ENCODE data around the gene TMEM150C. TPM values are rescaled to one million over a fixed set of nuclear protein-coding genes. Genes with fewer than 3 reads are reported as not detected.
A peak's percentile ranks its signal among the peaks of the same experiment; 100 is the strongest.

The TMEM150C gene
- total and polyA plus RNA-seq, 7 experiments from 2014 or later: 0.07 to 0.18 TPM; not detected in 5

DNA sequence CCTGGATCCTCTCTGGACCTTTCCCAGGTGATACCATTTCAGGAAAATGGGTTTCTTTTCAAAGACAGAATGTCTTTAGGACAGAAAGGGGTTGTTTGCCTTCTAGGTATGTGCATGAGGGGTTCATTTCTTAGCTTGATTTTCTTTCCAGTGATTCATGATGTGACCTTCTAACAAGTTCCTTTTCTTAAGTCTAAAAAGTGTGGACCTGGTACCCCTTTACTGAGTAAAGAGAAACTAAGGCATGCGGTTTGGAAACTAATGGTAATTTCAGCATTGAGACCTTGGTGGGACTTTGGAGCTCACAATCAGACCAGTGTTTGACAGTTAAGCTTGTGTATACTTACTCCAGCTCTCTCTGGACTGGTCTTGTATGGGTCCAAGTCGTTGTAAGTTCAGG lies 122.7 kb downstream of the TMEM150C start:
- ATAC-seq: no peak
- Histone ChIP-seq H3K9me3 (ENCODE audit: control insufficient read depth in 2 of 3, low read length in 3 of 3) (no peaks in the 10 kb centered on the region), H3K27ac (ENCODE audit: low read depth, low read length) (no peak overlapping the region), H3K4me1 (ENCODE audit: control insufficient read depth in 2 of 2, insufficient read depth in 2 of 2, low read length in 2 of 2) (peaks cover 5 to 11% of the 10 kb centered on the region in 2 donors), H3K4me3 (ENCODE audit: low read length) (no peak overlapping the region), H3K27me3 (ENCODE audit: control insufficient read depth in 2 of 2, insufficient read depth in 2 of 2, low read length in 2 of 2) (no peaks in the 10 kb centered on the region), H3K36me3 (ENCODE audit: control insufficient read depth in 2 of 3, insufficient read depth in 3 of 3, low read length in 3 of 3) (peaks cover 0 to 3% (median 0%) of the 10 kb centered on the region in 3 experiments)
- Mint-ChIP-seq H3K9me3 (no peaks in the 10 kb centered on the region), H3K27me3 (no peaks in the 10 kb centered on the region), H3K4me3 (no peak overlapping the region), H3K4me1 (peaks cover 31 to 72% (median 67%) of the 10 kb centered on the region in 7 donors), H3K27ac (peak overlapping the region in 1 of 9 donors; percentile 3), H3K36me3 (peaks cover 0 to 31% (median 11%) of the 10 kb centered on the region in 5 donors)
- POLR2A ChIA-PET: interaction anchor here (0.6 to 1.4 kb wide), 2 partner anchors 9 to 10 kb away, joined by 3 to 4 read pairs; partner anchors contain the start of gene HNRNPDL
- no peak for DNase-seq
- CTCF ChIA-PET: interaction anchor here (1.0 kb wide), 1 partner anchor 10 kb away, joined by 5 read pairs; no protein-coding TSS in a partner anchor
- intact Hi-C loops (cut with micrococcal nuclease): loop anchor here in 1 of 2 donors (10.0 kb wide), 2 partner anchors 776 to 846 kb away; partner anchors contain the start of gene COQ2

GRCh38 chr4:82437285-82438005 lies 124.3 kb downstream of the TMEM150C start:
- Mint-ChIP-seq H3K27me3 (no peaks in the 10 kb centered on the region), H3K4me3 (peak overlapping the region in 1 of 10 donors; percentile 19), H3K36me3 (peaks cover 0 to 31% (median 11%) of the 10 kb centered on the region in 5 donors), H3K4me1 (peaks cover 33 to 86% (median 78%) of the 10 kb centered on the region in 7 donors), H3K27ac (peak overlapping the region in 2 of 9 donors; percentile 43 to 47), H3K9me3 (no peaks in the 10 kb centered on the region)
- ATAC-seq: no peak
- no peaks in the 10 kb centered on the region for H3K36me3 ChIP-seq (ENCODE audit: control insufficient read depth in 2 of 3, insufficient read depth in 3 of 3, low read length in 3 of 3)
- ChIA-PET POLR2A (interaction anchor here (1.3 kb wide), 1 partner anchor 10 kb away, joined by 6 read pairs; no protein-coding TSS in a partner anchor), CTCF (interaction anchor here (0.7 kb wide), 2 partner anchors 13 to 1002 kb away, joined by 3 to 4 read pairs; no protein-coding TSS in a partner anchor)
- H3K4me1 ChIP-seq (ENCODE audit: control insufficient read depth in 2 of 2, insufficient read depth in 2 of 2, low read length in 2 of 2): peaks cover 8 to 11% of the 10 kb centered on the region in 2 donors
- H3K4me3 ChIP-seq (ENCODE audit: low read length): no peak overlapping the region
- H3K27me3 ChIP-seq (ENCODE audit: control insufficient read depth in 2 of 2, insufficient read depth in 2 of 2, low read length in 2 of 2): no peaks in the 10 kb centered on the region
- H3K9me3 ChIP-seq (ENCODE audit: control insufficient read depth in 2 of 3, low read length in 3 of 3): no peaks in the 10 kb centered on the region
- H3K27ac ChIP-seq (ENCODE audit: low read depth, low read length): no peak overlapping the region
- no peak for DNase-seq
- intact Hi-C loops (cut with micrococcal nuclease): loop anchor here in 1 of 2 donors (10.0 kb wide), 2 partner anchors 777 to 847 kb away; partner anchors contain the start of gene COQ2

DNA sequence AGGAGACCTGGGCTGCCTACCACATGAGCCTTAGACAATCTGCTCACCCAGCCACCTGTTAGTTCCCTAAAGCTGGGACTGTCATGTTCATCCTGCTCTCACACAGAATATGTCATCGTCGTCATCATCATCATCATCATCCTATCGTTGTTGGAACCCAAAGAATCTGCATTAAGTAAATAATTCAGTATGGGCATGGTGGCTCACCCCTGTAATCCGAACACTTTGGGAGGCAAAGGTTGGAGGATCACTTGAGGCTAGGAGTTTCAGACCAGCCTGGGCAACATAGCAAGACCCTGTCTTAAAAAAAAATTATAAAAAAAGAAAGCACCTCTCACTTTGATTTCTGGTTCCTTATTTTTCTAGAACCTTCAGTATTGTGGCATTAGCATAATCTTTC lies 125.0 kb downstream of the TMEM150C start:
- Mint-ChIP-seq H3K27me3 (no peaks in the 10 kb centered on the region), H3K27ac (peak overlapping the region in 2 of 9 donors; percentile 47 to 52), H3K4me1 (peaks cover 29 to 89% (median 74%) of the 10 kb centered on the region in 7 donors), H3K36me3 (peaks cover 0 to 28% (median 11%) of the 10 kb centered on the region in 5 donors), H3K4me3 (peak overlapping the region in 1 of 10 donors; percentile 27), H3K9me3 (no peaks in the 10 kb centered on the region)
- no peak for DNase-seq
- POLR2A ChIA-PET: interaction anchor here (1.3 kb wide), 1 partner anchor 9 kb away, joined by 6 read pairs; no protein-coding TSS in a partner anchor
- H3K9me3 ChIP-seq (ENCODE audit: control insufficient read depth in 2 of 3, low read length in 3 of 3): no peaks in the 10 kb centered on the region
- intact Hi-C loops (cut with micrococcal nuclease): loop anchor here in 1 of 2 donors (10.0 kb wide), 2 partner anchors 778 to 848 kb away; partner anchors contain the start of gene COQ2
- no peak overlapping the region for H3K4me3 ChIP-seq (ENCODE audit: low read length)
- H3K27me3 ChIP-seq (ENCODE audit: control insufficient read depth in 2 of 2, insufficient read depth in 2 of 2, low read length in 2 of 2): no peaks in the 10 kb centered on the region
- ATAC-seq: no peak
- no peak overlapping the region for H3K27ac ChIP-seq (ENCODE audit: low read depth, low read length)
- no peaks in the 10 kb centered on the region for H3K36me3 ChIP-seq (ENCODE audit: control insufficient read depth in 2 of 3, insufficient read depth in 3 of 3, low read length in 3 of 3)
- CTCF ChIA-PET: interaction anchor here (0.7 kb wide), 1 partner anchor 1002 kb away, joined by 4 read pairs; no protein-coding TSS in a partner anchor
- H3K4me1 ChIP-seq (ENCODE audit: control insufficient read depth in 2 of 2, insufficient read depth in 2 of 2, low read length in 2 of 2): peaks cover 11 to 15% of the 10 kb centered on the region in 2 donors

GRCh38 chr4:82436130-82436529 lies 125.7 kb downstream of the TMEM150C start:
- Histone ChIP-seq H3K36me3 (ENCODE audit: control insufficient read depth in 2 of 3, insufficient read depth in 3 of 3, low read length in 3 of 3) (no peaks in the 10 kb centered on the region), H3K9me3 (ENCODE audit: control insufficient read depth in 2 of 3, low read length in 3 of 3) (no peaks in the 10 kb centered on the region), H3K4me3 (ENCODE audit: low read length) (no peak overlapping the region), H3K4me1 (ENCODE audit: control insufficient read depth in 2 of 2, insufficient read depth in 2 of 2, low read length in 2 of 2) (peaks cover 16 to 21% of the 10 kb centered on the region in 2 donors), H3K27ac (ENCODE audit: low read depth, low read length) (no peak overlapping the region), H3K27me3 (ENCODE audit: control insufficient read depth in 2 of 2, insufficient read depth in 2 of 2, low read length in 2 of 2) (no peaks in the 10 kb centered on the region)
- CTCF ChIA-PET: no interaction called here
- DNase-seq (no peak), ATAC-seq (no peak)
- no peaks in the 10 kb centered on the region for H3K9me3 Mint-ChIP-seq
- no peaks in the 10 kb centered on the region for H3K27me3 Mint-ChIP-seq
- POLR2A ChIA-PET: no interaction called here
- intact Hi-C loops (cut with micrococcal nuclease): loop anchor here in 1 of 2 donors (10.0 kb wide), 2 partner anchors 779 to 849 kb away; partner anchors contain the start of gene COQ2
- peaks cover 29 to 91% (median 76%) of the 10 kb centered on the region in 7 donors for H3K4me1 Mint-ChIP-seq
- H3K27ac Mint-ChIP-seq: peak overlapping the region in 1 of 9 donors; percentile 6
- H3K4me3 Mint-ChIP-seq: peak overlapping the region in 1 of 10 donors; percentile 27
- peaks cover 0 to 27% (median 11%) of the 10 kb centered on the region in 5 donors for H3K36me3 Mint-ChIP-seq

DNA sequence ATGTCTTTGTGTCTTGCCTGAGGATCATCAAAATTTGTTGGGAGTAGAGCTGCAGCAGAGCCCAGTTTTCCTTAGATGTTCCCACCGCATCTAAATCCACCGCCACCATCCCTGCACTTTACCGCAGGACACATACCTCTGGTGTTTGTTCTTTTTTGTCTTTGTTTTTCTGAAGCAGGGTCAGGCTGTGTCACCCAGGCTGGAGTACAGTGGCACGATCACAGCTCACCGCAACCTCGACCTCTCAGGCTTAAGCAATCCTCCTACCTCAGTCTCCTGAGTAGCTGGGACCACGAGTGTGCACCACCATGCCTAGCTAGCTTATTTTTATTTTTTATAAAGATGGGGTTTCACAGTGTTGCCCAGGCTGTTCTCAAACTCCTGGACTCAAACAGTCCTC lies 126.8 kb downstream of the TMEM150C start:
- H3K27me3 Mint-ChIP-seq: no peaks in the 10 kb centered on the region
- Histone ChIP-seq H3K4me1 (ENCODE audit: control insufficient read depth in 2 of 2, insufficient read depth in 2 of 2, low read length in 2 of 2) (peaks cover 16 to 17% of the 10 kb centered on the region in 2 donors), H3K36me3 (ENCODE audit: control insufficient read depth in 2 of 3, insufficient read depth in 3 of 3, low read length in 3 of 3) (no peaks in the 10 kb centered on the region), H3K4me3 (ENCODE audit: low read length) (no peak overlapping the region), H3K27me3 (ENCODE audit: control insufficient read depth in 2 of 2, insufficient read depth in 2 of 2, low read length in 2 of 2) (no peaks in the 10 kb centered on the region), H3K9me3 (ENCODE audit: control insufficient read depth in 2 of 3, low read length in 3 of 3) (no peaks in the 10 kb centered on the region), H3K27ac (ENCODE audit: low read depth, low read length) (no peak overlapping the region)
- POLR2A ChIA-PET: interaction anchor here (0.6 kb wide), 1 partner anchor 1275 kb away, joined by 4 read pairs; no protein-coding TSS in a partner anchor
- intact Hi-C loops (cut with micrococcal nuclease): loop anchor here in 1 of 2 donors (10.0 kb wide), 2 partner anchors 780 to 850 kb away; partner anchors contain the start of gene COQ2
- H3K4me3 Mint-ChIP-seq: no peak overlapping the region
- no peak for DNase-seq
- CTCF ChIA-PET: no interaction called here
- H3K27ac Mint-ChIP-seq: peak overlapping the region in 1 of 9 donors; percentile 80
- H3K4me1 Mint-ChIP-seq: peaks cover 29 to 83% (median 70%) of the 10 kb centered on the region in 7 donors
- ATAC-seq: no peak
- no peaks in the 10 kb centered on the region for H3K9me3 Mint-ChIP-seq
- H3K36me3 Mint-ChIP-seq: peaks cover 0 to 24% (median 11%) of the 10 kb centered on the region in 5 donors

- Histone ChIP-seq H3K27me3 (ENCODE audit: control insufficient read depth in 2 of 2, insufficient read depth in 2 of 2, low read length in 2 of 2) (no peaks in the 10 kb centered on the region), H3K36me3 (ENCODE audit: control insufficient read depth in 2 of 3, insufficient read depth in 3 of 3, low read length in 3 of 3) (peaks cover 0 to 8% (median 0%) of the 10 kb centered on the region in 3 experiments), H3K27ac (ENCODE audit: low read depth, low read length) (no peak overlapping the region), H3K4me3 (ENCODE audit: low read length) (no peak overlapping the region), H3K9me3 (ENCODE audit: control insufficient read depth in 2 of 3, low read length in 3 of 3) (no peaks in the 10 kb centered on the region), H3K4me1 (ENCODE audit: control insufficient read depth in 2 of 2, insufficient read depth in 2 of 2, low read length in 2 of 2) (peaks cover 9 to 17% of the 10 kb centered on the region in 2 donors)
- H3K4me1 Mint-ChIP-seq: peaks cover 23 to 76% (median 62%) of the 10 kb centered on the region in 7 donors
- H3K27me3 Mint-ChIP-seq: peaks cover 0 to 2% (median 0%) of the 10 kb centered on the region in 5 donors
- ChIA-PET CTCF (no interaction called here), POLR2A (no interaction called here)
- ATAC-seq: no peak
- peak overlapping the region in 2 of 10 donors; percentile 14 to 56 for H3K4me3 Mint-ChIP-seq
- H3K27ac Mint-ChIP-seq: peak overlapping the region in 3 of 9 donors; percentile 21 to 25 (median 22)
- DNase-seq: no peak
- H3K9me3 Mint-ChIP-seq: peaks cover 0 to 5% (median 0%) of the 10 kb centered on the region in 11 donors
- peaks cover 4 to 24% (median 14%) of the 10 kb centered on the region in 5 donors for H3K36me3 Mint-ChIP-seq
- intact Hi-C loops (cut with micrococcal nuclease): loop anchor here in 1 of 2 donors (10.0 kb wide), 2 partner anchors 781 to 851 kb away; partner anchors contain the start of gene COQ2
Observed at GRCh38 chr4:82433791-82434190, 128.0 kb downstream of the TMEM150C start.

Data from naive thymus-derived CD4-positive, alpha-beta T cell (primary cell).